Gastrocnemius medialis (tissue), 4 donors: ENCODE data around the gene UBAP1L. TPM values are rescaled to one million over a fixed set of nuclear protein-coding genes. Genes with fewer than 3 reads are reported as not detected.

Experiments used
- ATAC-seq, 2 donors: fragments of 150-250 bp; one replicate each; pipeline ENCODE4 v1.9.1; 2016
- DNase-seq, 2 donors: peaks; one replicate each; pipeline ENCODE4 v3.0.0-alpha.2; 2019
- H3K27ac ChIP-seq, 4 donors: fragments of 200-600 bp; sonication (generic); 1 replicate in 1 of 4; 2 replicates in 3 of 4; pipeline ENCODE4 v1.5.1; 2016 to 2018; ENCODE audit warnings: mild to moderate bottlenecking in 2 of 4, moderate library complexity in 1 of 4
- H3K27me3 ChIP-seq, 3 donors: fragments of 200-600 bp; sonication (generic) in 2 of 3; 1 replicate in 1 of 3; 2 replicates in 2 of 3; pipeline versions ENCODE4 v1.5.1 to v1.6.0; 2016 to 2019; ENCODE audit warnings: mild to moderate bottlenecking in 1 of 3, moderate library complexity in 1 of 3
- H3K36me3 ChIP-seq, 2 donors: fragments of 200-600 bp; sonication (generic) in 1 of 2; one replicate each; pipeline ENCODE4 v1.5.1; 2017 to 2018
- H3K4me1 ChIP-seq, 2 donors: fragments of 200-600 bp; sonication (generic) in 1 of 2; one replicate each; pipeline ENCODE4 v1.5.1; 2016 to 2017; ENCODE audit warnings: mild to moderate bottlenecking in 2 of 2
- H3K4me3 ChIP-seq, 4 donors: fragments of 200-600 bp; sonication (generic) in 3 of 4; 1 replicate in 1 of 4; 2 replicates in 3 of 4; pipeline ENCODE4 v1.5.1; 2016 to 2019; ENCODE audit warnings: mild to moderate bottlenecking in 2 of 4
- H3K9me3 ChIP-seq, 3 donors: fragments of 200-600 bp; sonication (generic) in 2 of 3; 1 replicate in 1 of 3; 2 replicates in 2 of 3; pipeline ENCODE4 v1.5.1; 2016 to 2019
- CTCF ChIP-seq, 5 experiments: fragments of 450-650 bp in 3 of 5; fragments of 200-600 bp in 2 of 5; sonication (generic) in 2 of 5; IDR thresholded peaks in 4 of 5; conservative IDR thresholded peaks in 1 of 5; 1 replicate in 4 of 5; 2 replicates in 1 of 5; pipeline ENCODE4 v1.5.1; 2016 to 2019; ENCODE audit warnings: antibody characterized with exemption in 5 of 5, mild to moderate bottlenecking in 3 of 5, moderate library complexity in 3 of 5
- POLR2A ChIP-seq, 2 donors: fragments of 450-650 bp; IDR thresholded peaks; one replicate each; pipeline ENCODE4 v1.6.1; 2017; ENCODE audit warnings: antibody characterized with exemption in 2 of 2, mild to moderate bottlenecking in 2 of 2, moderate library complexity in 2 of 2
- in situ Hi-C, 4 donors: fragments of 200-750 bp; cut with MboI; loops; one replicate each; pipeline versions ENCODE4 v1.15.0 to v1.8.0; 2017; ENCODE audit warnings: low sequenced_read_pairs in 4 of 4
- intact Hi-C: fragments of 100-400 bp; cut with DNase I; formaldehyde crosslinking; loops from one replicate; pipeline ENCODE4 v1.15.1; 2023; ENCODE audit warnings: low total_unique reads
- total RNA-seq, 4 donors: library from RNA; depleted of rRNA; stranded (reverse); fragments of >200 nt; gene quantifications; one replicate each; pipeline versions ENCODE4 v1.1.0 to v1.2.3, GENCODE V29; 2016

The UBAP1L gene
- total RNA-seq, 4 donors from 2014 or later = 0.65 to 3.3 (median 1.4) TPM

GRCh38 chr15:65092911-65093792 lies 21.8 kb downstream of the UBAP1L start:
- TF ChIP-seq CTCF (IDR thresholded peaks at IDR 0.05 in 4 of 5, conservative IDR thresholded peaks at IDR 0.05 in 1 of 5) (no peak), POLR2A (IDR thresholded peaks at IDR 0.05) (no peak)
- DNase-seq (no peak), ATAC-seq (no peak)
- intact Hi-C loops (no loop called here), in situ Hi-C loops (loop anchor here in 1 of 4 donors (10.0 kb wide), 1 partner anchor 58 kb away; no protein-coding TSS in a partner anchor)
- no peaks in the 10 kb centered on the region for H3K9me3 ChIP-seq
- H3K4me1 ChIP-seq = peaks cover 19 to 22% of the 10 kb centered on the region in 2 donors
- H3K27ac ChIP-seq = no peak overlapping the region
- no peaks in the 10 kb centered on the region for H3K27me3 ChIP-seq
- no peak overlapping the region for H3K4me3 ChIP-seq
- H3K36me3 ChIP-seq = peaks cover 0 to 9% of the 10 kb centered on the region in 2 donors

- no peaks in the 10 kb centered on the region for H3K27me3 ChIP-seq
- TF ChIP-seq POLR2A (IDR thresholded peaks at IDR 0.05) = no peak
- TF ChIP-seq CTCF (IDR thresholded peaks at IDR 0.05 in 4 of 5, conservative IDR thresholded peaks at IDR 0.05 in 1 of 5) = no peak
- DNase-seq (no peak), ATAC-seq (no peak)
- in situ Hi-C loops = loop anchor here in 1 of 4 donors (10.0 kb wide), 1 partner anchor 57 kb away; no protein-coding TSS in a partner anchor
- no peaks in the 10 kb centered on the region for H3K36me3 ChIP-seq
- no peaks in the 10 kb centered on the region for H3K9me3 ChIP-seq
- intact Hi-C loops = no loop called here
- H3K4me3 ChIP-seq = no peak overlapping the region
- H3K4me1 ChIP-seq = peaks cover 29 to 32% of the 10 kb centered on the region in 2 donors
- H3K27ac ChIP-seq = no peak overlapping the region
These were observed 22.8 kb downstream of the UBAP1L start for GRCh38 chr15:65091946-65092770.

- intact Hi-C loops (no loop called here), in situ Hi-C loops (loop anchor here in 2 of 4 donors (5.0 to 10.0 kb wide), 2 partner anchors 37 to 55 kb away; no protein-coding TSS in a partner anchor)
- Histone ChIP-seq H3K4me3 (no peak overlapping the region), H3K27me3 (no peaks in the 10 kb centered on the region), H3K36me3 (no peaks in the 10 kb centered on the region), H3K9me3 (no peaks in the 10 kb centered on the region), H3K27ac (peak overlapping the region; percentile 59 to 81 (median 70)), H3K4me1 (peaks cover 30 to 33% of the 10 kb centered on the region in 2 donors)
- peak in 1 of 2 donors; percentile 25 for DNase-seq
- no peak for ATAC-seq
- TF ChIP-seq POLR2A (IDR thresholded peaks at IDR 0.05) (no peak), CTCF (IDR thresholded peaks at IDR 0.05 in 4 of 5, conservative IDR thresholded peaks at IDR 0.05 in 1 of 5) (no peak)
These were observed 25.7 kb downstream of the UBAP1L start for GRCh38 chr15:65089206-65089824.

GRCh38 chr15:65088643-65089021 lies 26.4 kb downstream of the UBAP1L start:
- H3K9me3 ChIP-seq = no peaks in the 10 kb centered on the region
- TF ChIP-seq CTCF (IDR thresholded peaks at IDR 0.05 in 4 of 5, conservative IDR thresholded peaks at IDR 0.05 in 1 of 5) (no peak), POLR2A (IDR thresholded peaks at IDR 0.05) (no peak)
- H3K4me3 ChIP-seq = no peak overlapping the region
- intact Hi-C loops = no loop called here
- in situ Hi-C loops = loop anchor here in 2 of 4 donors (5.0 to 10.0 kb wide), 2 partner anchors 36 to 54 kb away; no protein-coding TSS in a partner anchor
- DNase-seq (no peak), ATAC-seq (peak in 1 of 2 donors; percentile 10)
- no peaks in the 10 kb centered on the region for H3K36me3 ChIP-seq
- H3K27me3 ChIP-seq = no peaks in the 10 kb centered on the region
- H3K4me1 ChIP-seq = peaks cover 30 to 33% of the 10 kb centered on the region in 2 donors
- H3K27ac ChIP-seq = peak overlapping the region; percentile 59 to 81 (median 70)
